Bronchial epithelial cell (primary cell): ENCODE measurements around the gene DPP10. TPM values are rescaled to one million over a fixed set of nuclear protein-coding genes. Genes with fewer than 3 reads are reported as not detected.

Source experiments
- DNase-seq: peaks from one replicate; pipeline ENCODE4 v3.0.0-alpha.2; 2010; ENCODE audit warnings: low read depth
- FAIRE-seq: peaks from 2 replicates; lab custom pipeline; 2011; peaks lifted over from hg19 to GRCh38; lab: Jason Lieb, UNC
- H3K27me3 ChIP-seq: 2 replicates; pipeline ENCODE4 v1.5.1; 2011; ENCODE audit warnings: low read length; ENCODE audit not compliant: control insufficient read depth, insufficient read depth
- H3K36me3 ChIP-seq: 2 replicates; pipeline ENCODE4 v1.5.1; 2011; ENCODE audit warnings: low read length; ENCODE audit not compliant: control insufficient read depth, insufficient read depth
- H3K4me3 ChIP-seq: 2 replicates; pipeline ENCODE4 v1.5.1; 2011; ENCODE audit warnings: mild to moderate bottlenecking, low read depth, low read length, control low read depth
- total RNA-seq: library from RNA; depleted of rRNA; stranded (reverse); fragments of >200 nt; gene quantifications from 2 replicates; pipeline ENCODE4 v1.2.1, GENCODE V29; 2014
- TF ChIP-seq, protein P1 (sequence below): IDR thresholded peaks from 2 replicates; pipeline ENCODE4 v1.5.1; 2011; ENCODE audit warnings: mild to moderate bottlenecking, moderate library complexity, low read length, control low read depth, inconsistent platforms; ENCODE audit not compliant: insufficient read depth, severe bottlenecking

DPP10 gene
- total RNA-seq, 1 donor from 2014 or later = 0.26 TPM

DNA sequence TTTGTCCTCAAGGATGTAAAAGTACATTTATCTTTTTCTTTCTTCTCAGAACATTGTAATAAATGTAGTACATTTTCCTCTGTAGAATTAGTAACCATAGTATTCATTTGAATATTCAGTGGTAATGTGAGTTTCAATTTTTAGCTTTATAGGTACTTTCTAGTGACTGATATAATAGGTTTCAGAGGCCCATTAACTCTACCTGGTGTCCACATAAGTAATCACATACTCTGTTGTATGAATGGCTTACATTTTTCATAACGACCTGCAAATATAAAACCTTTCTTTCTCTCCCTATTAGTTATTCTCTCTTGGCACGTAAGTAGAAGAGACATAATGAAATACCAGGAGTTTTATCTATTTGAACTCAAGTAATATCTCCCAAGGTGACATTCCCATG, 1017.6 kb downstream of the DPP10 start:
- FAIRE-seq (no peak), DNase-seq (no peak)
- no peak overlapping the region for H3K4me3 ChIP-seq
- H3K27me3 ChIP-seq = no peaks in the 10 kb centered on the region
- TF ChIP-seq, protein P1, sequence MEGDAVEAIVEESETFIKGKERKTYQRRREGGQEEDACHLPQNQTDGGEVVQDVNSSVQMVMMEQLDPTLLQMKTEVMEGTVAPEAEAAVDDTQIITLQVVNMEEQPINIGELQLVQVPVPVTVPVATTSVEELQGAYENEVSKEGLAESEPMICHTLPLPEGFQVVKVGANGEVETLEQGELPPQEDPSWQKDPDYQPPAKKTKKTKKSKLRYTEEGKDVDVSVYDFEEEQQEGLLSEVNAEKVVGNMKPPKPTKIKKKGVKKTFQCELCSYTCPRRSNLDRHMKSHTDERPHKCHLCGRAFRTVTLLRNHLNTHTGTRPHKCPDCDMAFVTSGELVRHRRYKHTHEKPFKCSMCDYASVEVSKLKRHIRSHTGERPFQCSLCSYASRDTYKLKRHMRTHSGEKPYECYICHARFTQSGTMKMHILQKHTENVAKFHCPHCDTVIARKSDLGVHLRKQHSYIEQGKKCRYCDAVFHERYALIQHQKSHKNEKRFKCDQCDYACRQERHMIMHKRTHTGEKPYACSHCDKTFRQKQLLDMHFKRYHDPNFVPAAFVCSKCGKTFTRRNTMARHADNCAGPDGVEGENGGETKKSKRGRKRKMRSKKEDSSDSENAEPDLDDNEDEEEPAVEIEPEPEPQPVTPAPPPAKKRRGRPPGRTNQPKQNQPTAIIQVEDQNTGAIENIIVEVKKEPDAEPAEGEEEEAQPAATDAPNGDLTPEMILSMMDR = no peak
- H3K36me3 ChIP-seq = no peaks in the 10 kb centered on the region

DNA sequence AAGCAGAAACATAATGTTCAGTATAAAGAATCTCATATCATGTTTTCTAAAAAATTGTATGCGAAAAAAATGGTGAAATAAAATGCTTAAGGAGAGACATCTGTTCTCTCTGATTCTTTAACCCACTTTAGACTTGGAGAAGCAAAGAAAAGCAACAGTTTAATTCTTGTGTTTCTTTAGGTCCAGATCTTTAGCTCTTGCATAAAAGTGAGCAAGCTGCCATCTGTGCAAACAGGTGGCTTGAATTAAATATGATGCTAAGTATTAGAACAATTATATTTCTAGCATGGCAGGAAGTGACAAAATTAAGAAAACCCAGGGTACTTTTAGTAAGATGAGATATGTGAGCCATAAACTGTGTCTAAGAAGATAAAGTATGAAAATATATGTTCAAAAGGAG, 1038.3 kb downstream of the DPP10 start:
- TF ChIP-seq, protein P1 = no peak
- no peaks in the 10 kb centered on the region for H3K36me3 ChIP-seq
- FAIRE-seq (no peak), DNase-seq (no peak)
- H3K27me3 ChIP-seq = no peaks in the 10 kb centered on the region
- H3K4me3 ChIP-seq = no peak overlapping the region

DNA sequence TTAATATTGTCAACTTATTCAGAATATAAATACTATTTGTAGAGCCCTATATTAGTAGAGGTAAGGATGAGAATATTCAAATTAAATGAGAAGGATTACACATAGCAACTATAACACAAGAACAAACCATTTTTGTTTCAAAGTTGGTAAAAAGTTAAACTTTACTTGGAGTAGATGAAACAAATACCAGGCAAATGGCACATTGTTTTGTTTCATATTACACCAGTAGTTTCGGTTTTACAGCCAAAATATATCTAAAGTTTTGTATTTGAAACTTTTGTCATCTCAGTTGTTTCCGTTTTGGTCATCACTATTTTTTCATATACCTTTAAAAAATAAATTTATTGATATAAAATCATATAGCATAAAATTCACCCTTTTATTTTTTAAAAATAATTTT, 1039.4 kb downstream of the DPP10 start:
- Histone ChIP-seq H3K4me3 (no peak overlapping the region), H3K27me3 (no peaks in the 10 kb centered on the region), H3K36me3 (no peaks in the 10 kb centered on the region)
- FAIRE-seq (no peak), DNase-seq (no peak)
- TF ChIP-seq, protein P1 = no peak

DNA sequence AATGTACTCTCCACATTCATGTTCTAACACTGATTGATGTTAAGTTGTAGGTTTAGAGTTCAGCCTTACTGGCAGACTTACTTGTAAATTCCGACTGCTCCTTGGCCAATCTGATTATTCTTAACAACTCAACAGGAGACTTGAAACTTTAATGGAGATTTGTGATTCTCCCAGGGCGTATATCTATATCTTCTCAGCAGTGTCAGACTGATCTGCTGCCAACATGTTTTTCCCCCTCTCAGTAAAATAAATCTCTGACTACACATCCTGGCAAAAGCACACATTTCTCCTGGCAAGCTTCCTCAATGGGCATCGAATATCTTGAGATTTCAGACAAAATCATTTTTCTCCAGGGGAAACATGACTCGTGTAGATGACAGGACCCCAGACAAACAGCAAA, 1041.2 kb downstream of the DPP10 start:
- no peaks in the 10 kb centered on the region for H3K27me3 ChIP-seq
- H3K36me3 ChIP-seq = no peaks in the 10 kb centered on the region
- no peak for DNase-seq
- TF ChIP-seq, protein P1 = no peak
- H3K4me3 ChIP-seq = no peak overlapping the region
- no peak for FAIRE-seq

DNA sequence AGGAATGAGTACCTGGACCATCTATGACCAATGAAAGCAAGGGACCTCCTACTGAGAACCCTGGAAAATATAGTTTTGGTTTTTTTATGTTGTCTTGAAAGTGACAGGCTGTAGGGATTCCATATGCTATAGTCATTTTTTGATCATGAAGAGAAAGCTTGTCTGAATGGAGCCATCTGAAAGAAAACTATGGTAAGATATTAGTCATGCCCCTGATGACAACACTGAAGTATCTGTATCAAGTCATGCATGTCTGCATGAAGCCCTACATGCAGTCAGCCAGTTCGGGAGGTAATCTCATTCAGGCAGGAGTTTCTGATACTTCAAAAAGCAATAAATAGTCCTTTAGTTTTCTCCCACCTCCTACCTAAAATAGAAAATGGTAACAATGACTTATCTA, 1042.0 kb downstream of the DPP10 start:
- TF ChIP-seq, protein P1 = no peak
- Histone ChIP-seq H3K4me3 (no peak overlapping the region), H3K36me3 (no peaks in the 10 kb centered on the region), H3K27me3 (no peaks in the 10 kb centered on the region)
- no peak for FAIRE-seq
- DNase-seq = no peak

DNA sequence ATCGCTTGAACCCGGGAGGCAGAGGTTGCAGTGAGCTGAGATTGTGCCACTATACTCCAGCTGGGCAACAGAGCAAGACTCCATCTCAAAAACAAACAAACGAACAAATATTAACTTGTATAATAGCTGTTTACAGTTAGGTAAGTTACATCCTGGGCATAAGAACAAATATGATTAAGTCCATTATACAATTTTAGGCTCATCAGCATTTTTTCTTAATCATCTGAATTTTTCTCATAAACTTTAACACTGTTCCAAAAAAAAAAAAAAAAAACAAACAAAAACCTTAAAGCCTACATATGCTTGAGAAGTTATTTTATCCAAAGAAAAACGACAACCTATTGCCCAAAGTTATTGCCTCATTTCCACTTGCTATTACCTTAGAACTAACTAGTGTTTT, 1042.5 kb downstream of the DPP10 start:
- TF ChIP-seq, protein P1 = no peak

More for the DNA sequence above, 1042.5 kb downstream of the DPP10 start:
- DNase-seq (no peak), FAIRE-seq (no peak)
- Histone ChIP-seq H3K27me3 (no peaks in the 10 kb centered on the region), H3K36me3 (no peaks in the 10 kb centered on the region), H3K4me3 (no peak overlapping the region)
